Measurements from ENCODE around the gene OR11H6.

DNA sequence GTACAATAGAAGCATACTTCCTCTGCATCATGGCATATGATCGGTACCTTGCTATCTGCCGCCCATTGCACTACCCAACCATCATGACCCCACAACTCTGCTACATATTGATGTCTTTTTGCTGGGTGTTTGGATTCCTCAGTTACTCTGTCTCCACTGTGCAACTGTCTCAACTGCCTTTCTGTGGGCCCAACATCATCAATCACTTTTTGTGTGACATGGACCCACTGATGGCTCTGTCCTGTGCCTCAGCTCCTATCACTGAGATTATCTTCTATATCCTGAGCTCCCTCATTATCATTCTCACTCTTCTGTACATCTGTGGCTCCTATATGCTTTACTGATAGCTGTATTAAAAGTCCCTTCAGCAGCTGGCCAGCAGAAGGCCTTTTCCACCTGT is 13.9 kb upstream of the OR11H6 start:
- TF ChIP-seq, protein P1, sequence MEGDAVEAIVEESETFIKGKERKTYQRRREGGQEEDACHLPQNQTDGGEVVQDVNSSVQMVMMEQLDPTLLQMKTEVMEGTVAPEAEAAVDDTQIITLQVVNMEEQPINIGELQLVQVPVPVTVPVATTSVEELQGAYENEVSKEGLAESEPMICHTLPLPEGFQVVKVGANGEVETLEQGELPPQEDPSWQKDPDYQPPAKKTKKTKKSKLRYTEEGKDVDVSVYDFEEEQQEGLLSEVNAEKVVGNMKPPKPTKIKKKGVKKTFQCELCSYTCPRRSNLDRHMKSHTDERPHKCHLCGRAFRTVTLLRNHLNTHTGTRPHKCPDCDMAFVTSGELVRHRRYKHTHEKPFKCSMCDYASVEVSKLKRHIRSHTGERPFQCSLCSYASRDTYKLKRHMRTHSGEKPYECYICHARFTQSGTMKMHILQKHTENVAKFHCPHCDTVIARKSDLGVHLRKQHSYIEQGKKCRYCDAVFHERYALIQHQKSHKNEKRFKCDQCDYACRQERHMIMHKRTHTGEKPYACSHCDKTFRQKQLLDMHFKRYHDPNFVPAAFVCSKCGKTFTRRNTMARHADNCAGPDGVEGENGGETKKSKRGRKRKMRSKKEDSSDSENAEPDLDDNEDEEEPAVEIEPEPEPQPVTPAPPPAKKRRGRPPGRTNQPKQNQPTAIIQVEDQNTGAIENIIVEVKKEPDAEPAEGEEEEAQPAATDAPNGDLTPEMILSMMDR (conservative IDR thresholded peaks at IDR 0.05; ENCODE audit: low read depth, low read length): no peak
- no peak for TF ChIP-seq EZH2 (IDR thresholded peaks at IDR 0.05; ENCODE audit: borderline replicate concordance, low read depth, low read length, poor library complexity, severe bottlenecking)
